Thoracic aorta endothelial cell (primary cell): Measurements from ENCODE around the gene CCDC127. TPM values are rescaled to one million over a fixed set of nuclear protein-coding genes. Genes with fewer than 3 reads are reported as not detected.

Source experiments
- total RNA-seq: library from RNA; depleted of rRNA; stranded (reverse); fragments of >200 nt; gene quantifications from 2 replicates; pipeline ENCODE4 v1.2.3, GENCODE V29; 2012

Gene CCDC127, protein sequence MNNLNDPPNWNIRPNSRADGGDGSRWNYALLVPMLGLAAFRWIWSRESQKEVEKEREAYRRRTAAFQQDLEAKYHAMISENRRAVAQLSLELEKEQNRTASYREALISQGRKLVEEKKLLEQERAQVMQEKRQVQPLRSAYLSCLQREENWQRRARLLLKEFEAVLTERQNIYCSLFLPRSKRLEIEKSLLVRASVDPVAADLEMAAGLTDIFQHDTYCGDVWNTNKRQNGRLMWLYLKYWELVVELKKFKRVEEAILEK
- 4.6 and 4.8 TPM in 2 replicates for total RNA-seq

DNA sequence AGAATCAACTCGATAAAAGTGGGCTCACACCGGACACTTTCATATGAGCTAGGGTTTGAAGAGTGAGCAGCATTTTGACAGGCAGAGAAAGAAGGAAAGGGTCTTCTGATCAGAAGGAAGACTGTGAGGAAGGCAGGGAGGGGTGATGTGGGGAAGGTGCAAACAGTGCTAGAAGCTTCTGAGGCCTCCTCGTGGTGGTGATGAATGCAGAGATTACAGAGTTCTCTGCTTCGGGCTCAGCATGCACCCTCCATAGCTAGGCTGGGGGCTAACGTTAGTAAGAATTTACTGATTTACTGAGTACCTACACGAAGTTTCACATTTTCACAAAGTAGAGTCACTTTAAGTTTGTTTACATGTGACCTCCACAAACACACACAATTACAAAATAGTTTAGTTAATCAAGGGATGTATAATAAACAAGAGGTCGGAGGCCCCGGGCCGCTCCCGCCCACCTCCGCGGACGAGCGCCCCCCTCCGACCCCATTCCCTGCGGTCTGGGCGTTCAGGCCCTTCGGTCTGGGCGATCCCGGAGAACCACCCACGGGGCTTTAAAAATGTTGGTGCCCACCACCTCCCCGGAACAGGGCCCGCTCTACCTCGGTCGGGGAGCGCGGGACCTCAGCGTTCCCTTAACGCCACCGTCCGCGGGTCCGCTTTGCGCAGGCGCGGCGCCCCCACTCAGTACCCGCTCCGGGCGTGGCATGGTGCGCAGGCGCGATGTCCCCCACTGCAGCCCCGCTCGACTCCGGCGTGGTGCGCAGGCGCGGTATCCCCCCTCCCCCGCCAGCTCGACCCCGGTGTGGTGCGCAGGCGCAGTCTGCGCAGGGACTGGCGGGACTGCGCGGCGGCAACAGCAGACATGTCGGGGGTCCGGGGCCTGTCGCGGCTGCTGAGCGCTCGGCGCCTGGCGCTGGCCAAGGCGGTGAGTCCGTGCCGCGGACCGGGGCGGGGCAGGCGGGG, at the start of gene CCDC127, which contains the start of gene SDHA:
Gene CCDC127, minus strand, starts transcription at position 660 of the 963 bp plus-strand sequence. CDS start 1,304 bp downstream, outside the sequence.
Gene SDHA, plus strand, starts transcription at position 827 of the 963 bp plus-strand sequence. Its CDS starts 36 bp downstream, at position 863.

DNA sequence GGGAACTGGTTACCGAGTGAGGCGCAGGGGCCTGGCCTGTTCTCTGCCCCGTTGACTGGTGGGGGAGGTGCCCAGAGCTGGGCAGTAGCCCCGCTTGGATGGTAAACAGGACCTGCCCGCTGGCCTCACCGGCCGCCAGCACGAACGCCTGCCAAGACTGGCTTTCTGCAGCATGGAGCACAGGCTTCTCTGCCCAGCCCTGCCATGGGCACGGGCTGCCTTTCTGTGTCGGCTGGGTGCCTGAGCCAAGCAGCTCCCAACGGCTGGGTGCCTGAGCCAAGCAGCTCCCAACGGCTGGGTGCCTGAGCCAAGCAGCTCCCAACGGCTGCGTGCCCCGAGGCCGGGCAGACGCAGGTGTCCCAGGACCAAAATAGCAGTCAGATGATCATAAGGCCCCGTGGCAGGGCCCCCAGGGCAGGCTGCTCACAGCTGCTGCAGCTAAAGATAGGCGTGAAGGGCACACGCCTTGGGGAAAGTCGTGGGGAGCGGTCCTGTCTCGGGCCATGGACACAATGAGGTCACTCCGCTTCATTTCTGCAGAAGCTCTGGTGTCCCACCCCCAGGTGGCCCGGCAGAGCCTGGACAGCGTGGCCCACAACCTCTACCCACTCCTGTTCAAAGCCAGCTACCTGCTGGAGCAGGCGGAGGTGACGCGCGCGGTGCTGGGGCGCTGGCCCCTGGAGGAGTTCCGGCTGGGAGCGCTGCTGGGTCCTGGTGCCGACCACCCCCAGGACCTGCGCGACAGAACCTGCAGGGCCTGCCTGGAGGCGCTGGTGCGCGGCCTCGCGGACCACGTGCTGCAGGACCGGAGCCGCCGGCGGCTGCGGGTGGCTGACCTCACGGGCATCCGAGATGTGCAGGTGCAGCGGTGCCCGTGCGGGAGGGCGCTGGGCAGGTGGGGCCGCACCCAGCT, 26.7 kb downstream of the CCDC127 start, which contains the start of gene LRRC14B:
Gene LRRC14B, plus strand, starts transcription at position 460 of the 913 bp plus-strand sequence. Its CDS starts 44 bp downstream, at position 504.

Other genes starting within 250 kb of the CCDC127 start
- under 0.01 TPM in 2 replicates for gene PLEKHG4B, start 126.0 kb downstream of the CCDC127 start, total RNA-seq
- not detected in 2 replicates for gene LRRC14B, start 26.7 kb downstream of the CCDC127 start, total RNA-seq
- 182 and 217 TPM in 2 replicates for gene SDHA, start 167 bp upstream of the CCDC127 start, total RNA-seq
- gene PDCD6, start 53.5 kb upstream of the CCDC127 start, total RNA-seq, result 91.5 and 98.1 TPM in 2 replicates
- gene AHRR, start 103.6 kb upstream of the CCDC127 start, total RNA-seq, result 6.8 and 9.7 TPM in 2 replicates
- 30.2 and 32.8 TPM in 2 replicates for gene EXOC3, start 225.0 kb upstream of the CCDC127 start, total RNA-seq